HCT116 (cell line): Measurements from ENCODE around the gene FSCN2. TPM values are rescaled to one million over a fixed set of nuclear protein-coding genes. Genes with fewer than 3 reads are reported as not detected.

ENCODE experiments used
- ATAC-seq: fragments of 200-7000 bp; cut with Tn5 transposase; 2 replicates; pipeline ENCODE4 v1.9.1; 2020; ENCODE audit warnings: mild to moderate bottlenecking, moderate library complexity
- BruUV-seq: library from RNA; stranded (reverse); fragments of 400-500 nt; replicated peaks from 2 replicates; lab custom pipeline; 2021; lab: Mats Ljungman, UMichigan
- CTCF ChIA-PET: fragments of 300-600 bp; sonication (Branson Sonifier 250); formaldehyde crosslinking; loops from one replicate; lab custom pipeline; 2021; ENCODE audit warnings: antibody characterized with exemption; lab: Charles Lee
- POLR2A ChIA-PET: fragments of 300-600, 350-600 bp; sonication (Branson Sonifier 250); formaldehyde crosslinking; loops from one replicate; lab custom pipeline; 2021; ENCODE audit warnings: antibody characterized with exemption; lab: Charles Lee
- RAD21 ChIA-PET, 2 experiments: fragments of 300-600 bp; sonication (Branson Sonifier 250); formaldehyde crosslinking; loops; one replicate each; lab custom pipeline; 2023; ENCODE audit warnings: low total read pairs in 2 of 2; ENCODE audit not compliant: uncharacterized antibody in 2 of 2, unreplicated experiment in 2 of 2, low non-redundant PET in 1 of 2; lab: Charles Lee
- DNase-seq: peaks from one replicate; pipeline ENCODE4 v3.0.0-alpha.2; 2010; ENCODE audit warnings: low read depth, low spot score
- H2AFZ ChIP-seq: fragments of 200-600 bp; shearing (Covaris generic), sonication (generic); 2 replicates; pipeline ENCODE4 v1.6.1; 2017; ENCODE audit warnings: low read depth, mixed run types, mixed read lengths, antibody characterized with exemption, low read length; ENCODE audit not compliant: poor library complexity, severe bottlenecking
- H3K27ac ChIP-seq: 2 replicates; pipeline ENCODE4 v1.5.1; 2012; ENCODE audit warnings: low read depth, low read length
- H3K27me3 ChIP-seq: fragments of 200-600 bp; sonication (generic); 2 replicates; pipeline ENCODE4 v1.6.1; 2016; ENCODE audit warnings: mixed run types, low read length, mixed read lengths; ENCODE audit not compliant: insufficient read depth
- H3K36me3 ChIP-seq, 2 experiments: fragments of 200-500 bp in 1 of 2; fragments of 200-600 bp in 1 of 2; sonication (Bioruptor generic) in 1 of 2; sonication (generic) in 1 of 2; 2 replicates each; pipeline versions ENCODE4 v1.5.1 to v1.6.1; 2014 to 2016; ENCODE audit warnings: low read length in 2 of 2, inconsistent platforms in 1 of 2, mixed read lengths in 1 of 2, mixed run types in 1 of 2; ENCODE audit not compliant: insufficient read depth in 2 of 2, control insufficient read depth in 1 of 2
- H3K4me1 ChIP-seq, 2 experiments: fragments of 200-600 bp in 1 of 2; sonication (generic) in 1 of 2; 2 replicates each; pipeline versions ENCODE4 v1.5.1 to v1.6.1; 2012 to 2017; ENCODE audit warnings: low read length in 2 of 2, inconsistent platforms in 1 of 2, mild to moderate bottlenecking in 1 of 2, mixed read lengths in 1 of 2, mixed run types in 1 of 2, moderate library complexity in 1 of 2; ENCODE audit not compliant: insufficient read depth in 2 of 2, control insufficient read depth in 1 of 2
- H3K4me2 ChIP-seq: fragments of 200-600 bp; sonication (generic); 2 replicates; pipeline ENCODE4 v1.6.1; 2017; ENCODE audit warnings: mixed run types, low read length, mixed read lengths
- H3K4me3 ChIP-seq, 2 experiments: fragments of 200-600 bp in 1 of 2; sonication (generic) in 1 of 2; replicated peaks in 1 of 2; 2 replicates each; pipeline ENCODE4 v1.5.1; 2011 to 2016; ENCODE audit warnings: low read length in 2 of 2, control low read depth in 1 of 2, low read depth in 1 of 2, mild to moderate bottlenecking in 1 of 2, mixed read lengths in 1 of 2, mixed run types in 1 of 2
- H3K79me2 ChIP-seq: fragments of 200-600 bp; sonication (generic); 2 replicates; pipeline ENCODE4 v1.6.1; 2017; ENCODE audit warnings: mild to moderate bottlenecking, mixed run types, low read length, moderate library complexity, mixed read lengths; ENCODE audit not compliant: insufficient read depth
- H3K9ac ChIP-seq: fragments of 200-600 bp; sonication (generic); 2 replicates; pipeline ENCODE4 v1.6.1; 2016; ENCODE audit warnings: low read length, mixed read lengths
- H3K9me2 ChIP-seq: fragments of 200-600 bp; sonication (generic), shearing (Covaris generic); 2 replicates; pipeline ENCODE4 v1.6.1; 2017; ENCODE audit warnings: mixed run types, mild to moderate bottlenecking, moderate library complexity; ENCODE audit not compliant: insufficient read depth
- H3K9me3 ChIP-seq, 2 experiments: fragments of 200-500 bp in 1 of 2; fragments of 200-600 bp in 1 of 2; sonication (Bioruptor generic) in 1 of 2; sonication (generic) in 1 of 2; 2 replicates each; pipeline ENCODE4 v1.6.1; 2014 to 2017; ENCODE audit warnings: low read length in 2 of 2, mixed read lengths in 2 of 2, inconsistent platforms in 1 of 2, low read depth in 1 of 2, mild to moderate bottlenecking in 1 of 2, mixed run types in 1 of 2, moderate library complexity in 1 of 2; ENCODE audit not compliant: control insufficient read depth in 1 of 2, insufficient read depth in 1 of 2
- H4K20me1 ChIP-seq: fragments of 200-600 bp; sonication (generic), shearing (Covaris generic); 2 replicates; pipeline ENCODE4 v1.6.1; 2017; ENCODE audit warnings: mixed run types, mild to moderate bottlenecking, moderate library complexity; ENCODE audit not compliant: insufficient read depth
- CBX3 ChIP-seq: IDR thresholded peaks from 2 replicates; pipeline ENCODE4 v1.6.1; 2012; ENCODE audit warnings: low read depth
- CEBPB ChIP-seq: IDR thresholded peaks from 2 replicates; pipeline ENCODE4 v1.6.1; 2012; ENCODE audit warnings: low read depth
- EGR1 ChIP-seq: IDR thresholded peaks from 2 replicates; pipeline ENCODE4 v1.6.1; 2012; ENCODE audit warnings: low read depth
- ELF1 ChIP-seq: IDR thresholded peaks from 2 replicates; pipeline ENCODE4 v1.6.1; 2012; ENCODE audit warnings: low read depth, borderline replicate concordance
- EZH2phosphoT487 ChIP-seq: fragments of 200-600 bp; IDR thresholded peaks from 2 replicates; pipeline ENCODE4 v1.6.1; 2018; ENCODE audit warnings: antibody characterized with exemption, borderline replicate concordance
- FOSL1 ChIP-seq: IDR thresholded peaks from 2 replicates; pipeline ENCODE4 v1.6.1; 2012; ENCODE audit warnings: low read depth
- JUND ChIP-seq: IDR thresholded peaks from 2 replicates; pipeline ENCODE4 v1.6.1; 2012
- MAX ChIP-seq: IDR thresholded peaks from 2 replicates; pipeline ENCODE4 v1.6.1; 2012
- POLR2AphosphoS5 ChIP-seq: IDR thresholded peaks from 2 replicates; pipeline ENCODE4 v1.6.1; 2011; ENCODE audit warnings: mild to moderate bottlenecking, low read depth, low read length, moderate library complexity
- RAD21 ChIP-seq: IDR thresholded peaks from 2 replicates; pipeline ENCODE4 v1.6.1; 2012; ENCODE audit warnings: low read depth, mild to moderate bottlenecking
- SIN3A ChIP-seq: IDR thresholded peaks from 2 replicates; pipeline ENCODE4 v1.6.1; 2012; ENCODE audit warnings: low read depth
- SRF ChIP-seq: IDR thresholded peaks from 2 replicates; pipeline ENCODE4 v1.6.1; 2012; ENCODE audit warnings: low read depth
- TCF7L2 ChIP-seq: IDR thresholded peaks from 2 replicates; pipeline ENCODE4 v1.7.0; 2011; ENCODE audit warnings: borderline replicate concordance, inconsistent platforms; ENCODE audit not compliant: insufficient read depth, insufficient read length; ENCODE audit errors: extremely low read depth
- ZFX ChIP-seq: fragments of 450-650 bp; IDR thresholded peaks from 2 replicates; pipeline ENCODE4 v1.6.1; 2017
- intact Hi-C: fragments of 100-400 bp; cut with micrococcal nuclease; formaldehyde crosslinking; loops from 2 replicates; pipeline ENCODE4 v1.10.0; 2022
- total RNA-seq: library from RNA; stranded (reverse); gene quantifications from one replicate; pipeline ENCODE4 v1.2.1, GENCODE V29; 2021; ENCODE audit not compliant: unreplicated experiment
- TF ChIP-seq, protein P1 (sequence below): IDR thresholded peaks from 2 replicates; pipeline ENCODE4 v1.6.1; 2012; ENCODE audit warnings: low read depth
- TF ChIP-seq, protein P2 (sequence below): IDR thresholded peaks from 2 replicates; pipeline ENCODE4 v1.6.1; 2011; ENCODE audit warnings: mild to moderate bottlenecking, low read length, moderate library complexity; ENCODE audit not compliant: insufficient replicate concordance; ENCODE audit errors: extremely low read depth
- TF ChIP-seq, protein P3 (sequence below): IDR thresholded peaks from 2 replicates; pipeline ENCODE4 v1.6.1; 2012
- TF ChIP-seq, protein P4 (sequence below), 3 experiments: fragments of 200-600 bp in 1 of 3; sonication (generic) in 1 of 3; IDR thresholded peaks in 2 of 3; conservative IDR thresholded peaks in 1 of 3; 2 replicates each; pipeline ENCODE4 v1.5.1; 2012 to 2017; ENCODE audit warnings: low read depth in 2 of 3, low read length in 2 of 3, antibody characterized with exemption in 1 of 3, borderline replicate concordance in 1 of 3, control low read depth in 1 of 3, mild to moderate bottlenecking in 1 of 3, mixed read lengths in 1 of 3, mixed run types in 1 of 3, moderate library complexity in 1 of 3; ENCODE audit not compliant: insufficient read depth in 1 of 3

FSCN2 gene
- total RNA-seq, 1 experiment from 2014 or later: 10.1 TPM

GRCh38 chr17:81552244-81553017 is 24.3 kb downstream of the FSCN2 start, which contains the start of gene FAAP100:
Gene FAAP100 (minus strand): TSS chr17:81552353. CDS start chr17:81552330, 23 bp downstream.
- peak; percentile 65 for ATAC-seq
- no peak for TF ChIP-seq SRF
- no peak for TF ChIP-seq TCF7L2
- no peak for TF ChIP-seq CBX3
- no peak for TF ChIP-seq EZH2phosphoT487
- peak; percentile 87 for TF ChIP-seq POLR2AphosphoS5
- no peak for TF ChIP-seq FOSL1
- no peak; the same call in 1 of the 2 replicates for TF ChIP-seq ELF1
- TF ChIP-seq SIN3A: peak; percentile 70
- TF ChIP-seq, protein P1, sequence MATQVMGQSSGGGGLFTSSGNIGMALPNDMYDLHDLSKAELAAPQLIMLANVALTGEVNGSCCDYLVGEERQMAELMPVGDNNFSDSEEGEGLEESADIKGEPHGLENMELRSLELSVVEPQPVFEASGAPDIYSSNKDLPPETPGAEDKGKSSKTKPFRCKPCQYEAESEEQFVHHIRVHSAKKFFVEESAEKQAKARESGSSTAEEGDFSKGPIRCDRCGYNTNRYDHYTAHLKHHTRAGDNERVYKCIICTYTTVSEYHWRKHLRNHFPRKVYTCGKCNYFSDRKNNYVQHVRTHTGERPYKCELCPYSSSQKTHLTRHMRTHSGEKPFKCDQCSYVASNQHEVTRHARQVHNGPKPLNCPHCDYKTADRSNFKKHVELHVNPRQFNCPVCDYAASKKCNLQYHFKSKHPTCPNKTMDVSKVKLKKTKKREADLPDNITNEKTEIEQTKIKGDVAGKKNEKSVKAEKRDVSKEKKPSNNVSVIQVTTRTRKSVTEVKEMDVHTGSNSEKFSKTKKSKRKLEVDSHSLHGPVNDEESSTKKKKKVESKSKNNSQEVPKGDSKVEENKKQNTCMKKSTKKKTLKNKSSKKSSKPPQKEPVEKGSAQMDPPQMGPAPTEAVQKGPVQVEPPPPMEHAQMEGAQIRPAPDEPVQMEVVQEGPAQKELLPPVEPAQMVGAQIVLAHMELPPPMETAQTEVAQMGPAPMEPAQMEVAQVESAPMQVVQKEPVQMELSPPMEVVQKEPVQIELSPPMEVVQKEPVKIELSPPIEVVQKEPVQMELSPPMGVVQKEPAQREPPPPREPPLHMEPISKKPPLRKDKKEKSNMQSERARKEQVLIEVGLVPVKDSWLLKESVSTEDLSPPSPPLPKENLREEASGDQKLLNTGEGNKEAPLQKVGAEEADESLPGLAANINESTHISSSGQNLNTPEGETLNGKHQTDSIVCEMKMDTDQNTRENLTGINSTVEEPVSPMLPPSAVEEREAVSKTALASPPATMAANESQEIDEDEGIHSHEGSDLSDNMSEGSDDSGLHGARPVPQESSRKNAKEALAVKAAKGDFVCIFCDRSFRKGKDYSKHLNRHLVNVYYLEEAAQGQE: no peak
- peak; percentile 89 for TF ChIP-seq MAX
- TF ChIP-seq, protein P2, sequence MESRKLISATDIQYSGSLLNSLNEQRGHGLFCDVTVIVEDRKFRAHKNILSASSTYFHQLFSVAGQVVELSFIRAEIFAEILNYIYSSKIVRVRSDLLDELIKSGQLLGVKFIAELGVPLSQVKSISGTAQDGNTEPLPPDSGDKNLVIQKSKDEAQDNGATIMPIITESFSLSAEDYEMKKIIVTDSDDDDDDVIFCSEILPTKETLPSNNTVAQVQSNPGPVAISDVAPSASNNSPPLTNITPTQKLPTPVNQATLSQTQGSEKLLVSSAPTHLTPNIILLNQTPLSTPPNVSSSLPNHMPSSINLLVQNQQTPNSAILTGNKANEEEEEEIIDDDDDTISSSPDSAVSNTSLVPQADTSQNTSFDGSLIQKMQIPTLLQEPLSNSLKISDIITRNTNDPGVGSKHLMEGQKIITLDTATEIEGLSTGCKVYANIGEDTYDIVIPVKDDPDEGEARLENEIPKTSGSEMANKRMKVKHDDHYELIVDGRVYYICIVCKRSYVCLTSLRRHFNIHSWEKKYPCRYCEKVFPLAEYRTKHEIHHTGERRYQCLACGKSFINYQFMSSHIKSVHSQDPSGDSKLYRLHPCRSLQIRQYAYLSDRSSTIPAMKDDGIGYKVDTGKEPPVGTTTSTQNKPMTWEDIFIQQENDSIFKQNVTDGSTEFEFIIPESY: no peak
- peak; percentile 85; the same call in 1 of the 2 replicates for TF ChIP-seq ZFX
- TF ChIP-seq, protein P3, sequence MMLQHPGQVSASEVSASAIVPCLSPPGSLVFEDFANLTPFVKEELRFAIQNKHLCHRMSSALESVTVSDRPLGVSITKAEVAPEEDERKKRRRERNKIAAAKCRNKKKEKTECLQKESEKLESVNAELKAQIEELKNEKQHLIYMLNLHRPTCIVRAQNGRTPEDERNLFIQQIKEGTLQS: no peak
- TF ChIP-seq EGR1: peak; percentile 96
- TF ChIP-seq, protein P4, sequence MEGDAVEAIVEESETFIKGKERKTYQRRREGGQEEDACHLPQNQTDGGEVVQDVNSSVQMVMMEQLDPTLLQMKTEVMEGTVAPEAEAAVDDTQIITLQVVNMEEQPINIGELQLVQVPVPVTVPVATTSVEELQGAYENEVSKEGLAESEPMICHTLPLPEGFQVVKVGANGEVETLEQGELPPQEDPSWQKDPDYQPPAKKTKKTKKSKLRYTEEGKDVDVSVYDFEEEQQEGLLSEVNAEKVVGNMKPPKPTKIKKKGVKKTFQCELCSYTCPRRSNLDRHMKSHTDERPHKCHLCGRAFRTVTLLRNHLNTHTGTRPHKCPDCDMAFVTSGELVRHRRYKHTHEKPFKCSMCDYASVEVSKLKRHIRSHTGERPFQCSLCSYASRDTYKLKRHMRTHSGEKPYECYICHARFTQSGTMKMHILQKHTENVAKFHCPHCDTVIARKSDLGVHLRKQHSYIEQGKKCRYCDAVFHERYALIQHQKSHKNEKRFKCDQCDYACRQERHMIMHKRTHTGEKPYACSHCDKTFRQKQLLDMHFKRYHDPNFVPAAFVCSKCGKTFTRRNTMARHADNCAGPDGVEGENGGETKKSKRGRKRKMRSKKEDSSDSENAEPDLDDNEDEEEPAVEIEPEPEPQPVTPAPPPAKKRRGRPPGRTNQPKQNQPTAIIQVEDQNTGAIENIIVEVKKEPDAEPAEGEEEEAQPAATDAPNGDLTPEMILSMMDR (IDR thresholded peaks at IDR 0.05 in 2 of 3, conservative IDR thresholded peaks at IDR 0.05 in 1 of 3; ENCODE audit: borderline replicate concordance in 1 of 3, insufficient read depth in 1 of 3, low read depth in 2 of 3, low read length in 2 of 3): no peak
- TF ChIP-seq CEBPB: no peak
- TF ChIP-seq JUND: no peak
- TF ChIP-seq RAD21: no peak

More at GRCh38 chr17:81552244-81553017, 24.3 kb downstream of the FSCN2 start, which contains the start of gene FAAP100:
- H3K27me3 ChIP-seq: no peaks in the 10 kb centered on the region
- no peak within 1 kb of the TSS for H2AFZ ChIP-seq
- no peaks in the 10 kb centered on the region for H3K9me3 ChIP-seq
- TSS peak; percentile 67 for BruUV-seq
- H3K9ac ChIP-seq: peak within 1 kb of the TSS; percentile 80
- peak within 1 kb of the TSS; percentile 94 to 96 for H3K4me3 ChIP-seq
- DNase-seq: peak; percentile 70
- ChIA-PET RAD21 (interaction anchor here in 1 of 2 experiments (0.6 kb wide), 1 partner anchor 10 kb away, joined by 3 read pairs; no protein-coding TSS in a partner anchor), POLR2A (interaction anchor here (0.9 to 1.6 kb wide), 13 partner anchors 8 to 254 kb away, joined by 3 to 12 read pairs (median 4); partner anchors contain the start of genes ACTG1 and NPLOC4), CTCF (interaction anchor here (0.6 to 1.4 kb wide), 3 partner anchors 10 to 48 kb away, joined by 3 read pairs; partner anchors contain the start of gene ACTG1)
- peaks cover 15 to 37% of the 10 kb centered on the region in 2 experiments for H3K36me3 ChIP-seq
- H3K4me2 ChIP-seq: peak within 1 kb of the TSS; percentile 82
- intact Hi-C loops: loop anchor here (5.0 to 10.0 kb wide), 2 partner anchors 50 to 142 kb away; no protein-coding TSS in a partner anchor
- H3K4me1 ChIP-seq: peaks cover 17 to 43% of the 10 kb centered on the region in 2 experiments
- H3K9me2 ChIP-seq: no peaks in the 10 kb centered on the region
- peak within 1 kb of the TSS; percentile 86 for H3K27ac ChIP-seq
- peaks cover 40% of the 10 kb centered on the region for H3K79me2 ChIP-seq
- no peaks in the 10 kb centered on the region for H4K20me1 ChIP-seq
